Muscle of back (tissue), 11 donors: ENCODE data around the gene EHF. TPM values are rescaled to one million over a fixed set of nuclear protein-coding genes. Genes with fewer than 3 reads are reported as not detected.

ENCODE experiments used
- DNase-seq, 3 donors: peaks; one replicate each; pipeline versions ENCODE4 v3.0.0 to v3.0.0-alpha.2; 2013
- polyA plus RNA-seq, 10 donors: library from polyadenylated mRNA; unstranded; fragments of 120-200 nt; gene quantifications; one replicate each; pipeline ENCODE4 v1.2.1, GENCODE V29; 2013; ENCODE audit not compliant: insufficient read length in 10 of 10

Gene EHF
- polyA plus RNA-seq, 10 donors: 0.12 to 5.4 (median 4.5) TPM; not detected in 7

GRCh38 chr11:34643846-34644245, 23.0 kb downstream of the EHF start:
- no peak for DNase-seq

GRCh38 chr11:34644669-34645406, 23.9 kb downstream of the EHF start:
- peak in 1 of 3 donors; percentile 23 for DNase-seq

GRCh38 chr11:34646431-34646830, 25.5 kb downstream of the EHF start:
- DNase-seq: no peak

GRCh38 chr11:34647131-34647530, 26.2 kb downstream of the EHF start:
- DNase-seq: no peak

DNA sequence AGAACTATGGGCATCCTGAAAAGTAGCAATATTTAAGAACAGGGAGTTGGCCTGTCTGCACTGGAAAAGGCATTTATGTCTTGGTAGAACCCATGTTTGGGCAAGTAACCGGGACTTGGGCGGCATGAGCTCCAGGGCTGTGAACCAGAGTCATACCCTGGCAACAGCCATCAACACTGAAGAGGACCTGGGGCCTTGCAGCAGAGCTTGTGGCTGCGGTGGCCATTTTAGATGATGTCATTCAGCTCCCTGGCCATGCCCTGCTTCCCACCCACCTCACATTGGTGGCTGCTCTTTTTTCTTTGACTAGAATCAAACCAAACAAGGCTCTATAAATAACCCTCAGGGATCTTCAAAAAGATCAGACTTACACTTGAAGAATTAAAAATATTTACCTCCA, 26.6 kb downstream of the EHF start:
- DNase-seq: no peak

GRCh38 chr11:34648036-34648435, 27.1 kb downstream of the EHF start:
- DNase-seq: no peak

DNA sequence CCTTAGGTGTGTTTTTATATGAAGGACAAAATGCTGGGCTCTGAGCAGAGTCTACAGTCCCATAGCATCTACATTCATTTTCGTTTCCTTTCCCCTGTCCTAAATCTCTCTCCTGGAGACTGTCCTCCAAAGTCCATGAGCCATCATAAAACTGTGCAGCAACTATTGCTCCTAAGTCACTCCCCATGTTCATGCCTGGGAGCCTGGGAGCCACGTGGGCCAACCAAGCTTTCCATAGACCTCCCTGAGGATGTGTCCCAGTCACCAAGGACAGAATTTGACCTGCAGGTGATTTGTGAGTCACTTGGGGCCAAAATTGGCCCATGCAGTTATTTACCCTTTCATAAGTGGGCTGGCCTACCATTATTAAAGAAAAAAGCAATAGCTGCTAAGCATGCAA, 28.7 kb downstream of the EHF start:
- DNase-seq: no peak

- DNase-seq: no peak
Measured at GRCh38 chr11:34650528-34650927, 29.6 kb downstream of the EHF start.

- DNase-seq: no peak
Measured at GRCh38 chr11:34651551-34651950, 30.7 kb downstream of the EHF start.

DNA sequence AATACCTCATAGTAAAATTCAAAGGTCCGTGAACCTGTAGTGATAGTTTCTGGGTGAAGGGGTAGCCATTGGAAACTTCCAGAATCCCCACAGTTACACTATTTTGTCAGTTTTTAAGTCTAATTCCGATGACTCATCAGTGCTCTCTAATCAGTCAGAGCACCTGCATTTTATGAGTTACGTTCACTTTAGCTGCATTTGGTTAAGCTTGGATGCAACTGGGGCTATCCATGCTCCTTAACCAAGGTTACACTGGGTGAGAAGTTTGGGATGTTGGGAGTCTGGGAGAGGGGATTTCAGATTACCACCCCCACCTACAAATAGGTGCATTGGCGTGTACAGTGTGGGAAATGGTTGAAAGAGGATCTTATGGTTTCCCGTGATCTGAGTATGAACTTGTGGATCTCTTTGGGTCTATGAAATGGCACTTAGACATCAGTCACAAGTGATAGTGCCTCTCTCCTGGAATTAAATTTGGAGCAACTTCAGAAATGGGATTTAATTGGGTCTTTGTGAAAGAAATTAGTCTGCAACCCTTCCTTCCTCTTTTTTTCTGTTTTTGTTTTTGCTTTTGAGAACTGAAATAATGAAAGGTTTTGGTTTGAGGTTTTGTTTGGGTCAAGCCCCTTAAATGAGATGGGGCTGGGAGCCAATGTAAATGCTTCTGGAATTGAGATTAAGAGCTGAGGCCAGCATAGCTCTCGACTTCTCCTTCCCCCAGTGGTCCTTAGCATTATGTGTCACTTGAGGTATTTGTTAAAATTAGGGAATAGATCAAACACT, 31.5 kb downstream of the EHF start:
- no peak for DNase-seq

GRCh38 chr11:34653031-34653430, 32.1 kb downstream of the EHF start:
- no peak for DNase-seq

GRCh38 chr11:34653851-34654482, 33.1 kb downstream of the EHF start:
- peak in 1 of 3 donors; percentile 50 for DNase-seq

DNA sequence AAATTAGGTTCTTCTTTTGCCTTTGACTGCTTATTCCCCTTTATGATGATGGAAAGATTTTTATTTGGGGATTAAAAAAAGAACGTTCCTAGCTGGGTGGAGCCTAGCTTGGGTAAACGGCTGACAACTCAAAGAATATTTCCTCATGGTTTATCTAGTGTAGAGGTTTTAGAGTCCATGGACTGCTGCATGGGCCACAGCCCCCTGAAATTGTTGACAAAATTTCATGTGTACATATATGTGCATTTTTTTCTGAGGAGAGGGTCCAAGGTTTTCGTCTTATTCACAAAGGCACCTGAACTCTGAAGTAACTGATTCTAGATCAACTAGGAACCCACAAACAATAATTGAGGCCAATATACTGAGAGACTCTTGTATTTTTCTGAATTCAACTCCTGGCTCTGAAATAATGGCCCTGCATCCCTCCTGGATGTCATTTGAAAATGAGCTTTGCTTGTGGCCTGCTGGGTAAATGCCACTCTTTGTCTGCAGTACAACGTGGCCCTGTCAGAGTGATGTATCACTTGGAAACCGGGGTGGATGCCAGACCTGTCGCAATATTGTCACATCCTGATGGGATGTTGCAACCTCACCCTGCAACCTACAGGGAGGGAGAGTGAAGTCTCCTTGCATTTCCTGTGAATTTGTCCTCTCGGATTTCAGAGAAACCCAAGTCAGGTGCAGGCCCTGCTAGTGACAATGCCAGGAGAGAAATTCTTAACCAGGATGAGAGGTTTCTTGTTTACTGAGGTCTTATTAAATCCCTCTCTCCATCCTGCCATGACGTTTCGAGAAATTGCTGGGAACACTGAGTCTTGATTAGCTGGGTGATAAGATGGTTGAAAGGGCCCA, 33.8 kb downstream of the EHF start:
- DNase-seq: peak in 1 of 3 donors; percentile 21

DNA sequence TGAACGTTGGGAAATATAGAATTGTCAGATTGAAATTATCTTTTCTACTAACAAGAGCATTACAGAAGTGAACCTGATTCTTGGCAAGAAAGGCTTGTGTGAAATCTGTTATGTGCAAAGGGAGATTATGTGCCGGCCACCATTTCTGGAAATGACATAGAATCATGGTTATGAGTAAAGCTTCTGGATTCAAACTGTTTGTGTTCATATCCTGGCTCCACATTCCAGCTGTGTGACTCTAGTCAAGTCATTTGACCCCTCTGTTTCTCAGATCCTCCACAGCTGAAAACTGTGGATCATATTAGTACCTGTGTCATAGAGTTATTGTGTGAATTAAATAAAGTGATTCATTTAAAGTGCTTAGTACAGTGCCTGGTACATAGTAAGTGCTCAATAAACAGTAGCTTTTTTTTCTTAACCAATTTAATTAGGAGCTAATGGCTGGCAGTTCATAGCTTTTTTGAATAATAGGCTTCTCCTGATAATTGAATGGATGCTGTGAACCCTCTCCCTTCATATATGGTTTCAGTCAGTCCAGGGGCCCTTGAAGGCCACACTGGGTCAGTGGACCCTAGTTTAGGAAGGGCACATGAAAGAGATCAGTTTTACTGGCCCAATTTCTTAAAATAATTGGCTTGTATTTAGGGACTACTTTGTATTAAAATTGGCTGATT, 34.6 kb downstream of the EHF start:
- peak in 1 of 3 donors; percentile 42 for DNase-seq

DNA sequence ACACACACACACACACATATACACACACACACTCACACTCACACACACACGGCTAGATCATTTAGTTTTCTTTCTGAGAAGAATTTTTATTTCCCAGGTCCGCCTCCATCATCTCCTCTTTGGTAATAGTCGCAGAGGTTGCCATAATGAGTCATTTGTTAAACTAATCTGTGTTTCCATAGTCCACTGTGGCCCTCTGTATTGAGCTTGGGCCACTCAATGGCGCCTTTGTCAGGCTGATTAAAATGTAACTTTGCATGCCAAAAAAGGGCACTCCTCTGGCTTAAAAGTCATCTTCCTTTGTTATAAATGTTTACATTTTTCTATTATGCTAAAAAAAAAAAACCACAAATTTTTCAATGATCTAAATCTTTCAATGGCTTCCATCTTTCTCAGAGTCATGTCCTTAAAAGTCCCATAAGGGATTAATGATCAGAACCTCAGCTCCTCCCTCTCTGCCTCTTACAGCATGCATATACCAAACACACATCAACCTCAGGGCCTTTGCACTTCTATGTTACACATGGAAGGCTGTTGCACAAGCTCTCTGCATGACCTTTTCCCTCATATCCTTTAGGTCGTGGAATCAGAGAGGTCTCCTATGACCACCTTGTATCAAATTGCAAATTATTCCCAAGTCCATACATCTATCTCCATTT, 35.3 kb downstream of the EHF start:
- no peak for DNase-seq

DNA sequence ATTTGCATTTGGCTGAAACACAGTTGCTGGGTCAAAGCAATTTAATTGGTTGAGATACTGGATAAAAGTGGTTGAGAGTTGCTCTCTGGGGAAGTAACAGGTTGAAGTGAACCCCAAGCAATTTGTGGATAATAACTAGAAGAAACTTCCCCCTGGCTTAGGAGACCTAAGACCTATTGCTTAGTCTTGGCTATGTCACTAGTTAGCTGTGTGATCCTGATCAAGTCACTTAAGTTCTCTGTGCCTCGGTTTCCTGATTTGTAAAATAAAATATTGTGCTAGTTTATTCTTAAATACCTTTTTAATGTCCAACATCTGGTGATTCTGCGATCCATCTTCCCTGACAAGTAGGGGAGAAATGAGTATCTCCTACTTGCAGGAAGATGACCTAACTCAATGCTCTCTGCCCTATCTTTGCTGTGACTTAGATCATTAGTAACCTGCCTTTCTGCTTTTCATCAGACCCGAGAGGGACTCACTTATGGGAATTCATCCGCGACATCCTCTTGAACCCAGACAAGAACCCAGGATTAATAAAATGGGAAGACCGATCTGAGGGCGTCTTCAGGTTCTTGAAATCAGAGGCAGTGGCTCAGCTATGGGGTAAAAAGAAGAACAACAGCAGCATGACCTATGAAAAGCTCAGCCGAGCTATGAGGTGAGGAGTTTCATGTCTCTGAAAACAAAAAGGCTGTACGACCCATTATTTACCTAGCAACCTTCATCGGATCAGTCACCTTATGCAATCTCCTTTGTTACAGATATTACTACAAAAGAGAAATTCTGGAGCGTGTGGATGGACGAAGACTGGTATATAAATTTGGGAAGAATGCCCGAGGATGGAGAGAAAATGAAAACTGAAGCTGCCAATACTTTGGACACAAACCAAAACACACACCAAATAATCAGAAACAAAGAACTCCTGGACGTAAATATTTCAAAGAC, 37.5 kb downstream of the EHF start:
- DNase-seq: no peak

- DNase-seq: no peak
Measured at GRCh38 chr11:34659096-34659733, 38.3 kb downstream of the EHF start.

GRCh38 chr11:34665077-34665835, 44.4 kb downstream of the EHF start:
- no peak for DNase-seq
